Activated CD8-positive, alpha-beta T cell treated with anti-CD3 and anti-CD28 coated beads, Interleukin-2, amount 10 ng/mL, durations not matched to agents 7 days and 5 days (primary cell): ENCODE data around the gene LCE6A. TPM values are rescaled to one million over a fixed set of nuclear protein-coding genes. Genes with fewer than 3 reads are reported as not detected.
A peak's percentile ranks its signal among the peaks of the same experiment; 100 is the strongest.

Source experiments
- ATAC-seq: fragments of 150-1000 bp; cut with Tn5 transposase; one replicate; pipeline ENCODE4 v1.10.0; 2021; ENCODE audit warnings: moderate library complexity
- CTCF ChIA-PET: fragments of 350-600 bp; sonication (Branson Sonifier 250); formaldehyde crosslinking; loops from one replicate; lab custom pipeline; 2021; ENCODE audit warnings: antibody characterized with exemption; lab: Charles Lee
- POLR2A ChIA-PET: fragments of 350-600 bp; sonication (Branson Sonifier 250); formaldehyde crosslinking; loops from one replicate; lab custom pipeline; 2021; ENCODE audit warnings: antibody characterized with exemption; lab: Charles Lee
- DNase-seq: peaks from one replicate; pipeline ENCODE4 v3.0.0-alpha.2; 2020
- H3K27ac Mint-ChIP-seq: one replicate; pipeline ENCODE4 v1.8.0; 2021; ENCODE audit warnings: mild to moderate bottlenecking, mixed read lengths
- H3K27me3 Mint-ChIP-seq: one replicate; pipeline ENCODE4 v1.8.0; 2021; ENCODE audit warnings: low read depth, mixed read lengths
- H3K36me3 Mint-ChIP-seq: one replicate; pipeline ENCODE4 v1.8.0; 2021; ENCODE audit warnings: low read depth, mixed read lengths
- H3K4me1 Mint-ChIP-seq: one replicate; pipeline ENCODE4 v1.8.0; 2021; ENCODE audit warnings: low read depth, mixed read lengths
- H3K4me3 Mint-ChIP-seq: one replicate; pipeline ENCODE4 v1.8.0; 2021; ENCODE audit warnings: mild to moderate bottlenecking, mixed read lengths
- H3K9me3 Mint-ChIP-seq: one replicate; pipeline ENCODE4 v1.8.0; 2022; ENCODE audit warnings: mixed read lengths; ENCODE audit not compliant: insufficient read depth
- total RNA-seq, 2 experiments: library from RNA; stranded (reverse); gene quantifications; one replicate each; pipeline ENCODE4 v1.2.3, GENCODE V29; 2021

LCE6A gene
- total RNA-seq, 2 experiments from 2014 or later = not detected

DNA sequence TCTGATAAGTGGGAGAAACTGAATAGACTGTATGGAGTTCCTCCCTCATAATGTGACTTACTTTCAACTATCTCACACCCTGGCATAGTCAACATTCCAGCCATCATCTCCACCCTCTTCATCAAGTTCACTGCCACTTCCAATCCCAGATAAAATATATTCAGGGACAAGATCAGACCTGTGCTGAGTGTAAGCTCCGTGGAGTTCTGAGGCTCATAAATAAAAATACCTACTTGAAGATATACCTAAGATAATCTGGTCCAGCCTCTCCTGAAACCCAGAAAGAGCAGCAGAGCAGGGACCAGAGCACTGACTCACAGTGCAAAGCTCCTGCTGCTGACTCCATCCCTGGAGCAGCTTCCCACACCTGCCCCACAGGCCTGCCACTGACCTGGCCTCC, 15.4 kb downstream of the LCE6A start:
- Mint-ChIP-seq H3K27me3 (no peaks in the 10 kb centered on the region), H3K4me3 (no peak overlapping the region), H3K9me3 (no peaks in the 10 kb centered on the region), H3K4me1 (no peaks in the 10 kb centered on the region), H3K36me3 (no peaks in the 10 kb centered on the region), H3K27ac (no peak overlapping the region)
- ChIA-PET POLR2A (no interaction called here), CTCF (interaction anchor here (2.0 kb wide), 1 partner anchor 12 kb away, joined by 6 read pairs; no protein-coding TSS in a partner anchor)
- ATAC-seq (no peak), DNase-seq (no peak)

DNA sequence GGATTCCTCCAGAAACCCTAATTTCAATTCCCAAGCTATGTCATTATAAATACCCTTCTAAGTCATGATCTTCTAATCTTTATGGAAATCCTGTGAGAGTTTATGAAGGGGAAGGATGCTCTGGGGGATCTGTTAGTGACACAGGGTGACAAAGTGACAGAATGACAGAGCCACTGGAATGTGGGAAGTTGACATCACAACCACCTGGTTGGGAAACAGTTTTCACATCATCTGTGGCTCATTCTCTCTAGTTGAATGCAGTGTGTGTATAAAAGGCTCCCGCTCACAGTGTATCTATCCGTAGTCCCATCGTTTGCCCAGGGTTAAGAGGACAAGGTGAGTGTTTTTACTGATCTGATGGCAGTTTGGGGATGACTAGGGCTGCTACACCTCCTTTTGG, 17.0 kb downstream of the LCE6A start, which contains the start of gene LCE7A:
Gene LCE7A (plus strand): TSS at position 301 of the 400 bp plus-strand sequence. CDS start 702 bp downstream, outside the sequence.
- no peaks in the 10 kb centered on the region for H3K9me3 Mint-ChIP-seq
- ChIA-PET CTCF (interaction anchor here (2.0 kb wide), 1 partner anchor 11 kb away, joined by 6 read pairs; no protein-coding TSS in a partner anchor), POLR2A (no interaction called here)

DNA sequence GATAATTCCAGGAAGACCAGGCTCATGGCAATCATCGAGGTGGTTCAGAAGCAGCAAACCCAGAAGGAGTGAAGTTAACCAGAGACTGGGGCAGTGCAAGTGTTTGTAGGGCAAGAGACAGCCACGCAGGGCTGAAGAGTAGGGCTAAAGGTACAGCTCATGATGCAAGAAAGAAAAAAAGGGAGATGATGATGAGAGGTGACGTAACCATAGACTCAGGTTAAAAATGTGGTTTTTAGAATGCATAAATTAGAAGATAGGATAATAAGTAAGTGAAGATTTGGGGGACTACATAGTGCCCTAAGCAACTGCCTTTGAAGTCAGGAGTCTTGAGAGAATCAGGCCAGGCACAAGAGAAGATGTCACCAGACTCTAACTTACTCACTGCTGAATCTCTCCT, 17.5 kb downstream of the LCE6A start:
- ChIA-PET CTCF (interaction anchor here (2.0 kb wide), 1 partner anchor 10 kb away, joined by 6 read pairs; no protein-coding TSS in a partner anchor), POLR2A (no interaction called here)
- DNase-seq (no peak), ATAC-seq (no peak)
- Mint-ChIP-seq H3K9me3 (no peaks in the 10 kb centered on the region), H3K27ac (no peak overlapping the region), H3K27me3 (peaks cover 2% of the 10 kb centered on the region), H3K4me3 (no peak overlapping the region), H3K4me1 (no peaks in the 10 kb centered on the region), H3K36me3 (no peaks in the 10 kb centered on the region)

More for the DNA sequence above, 17.0 kb downstream of the LCE6A start, which contains the start of gene LCE7A:
- H3K4me1 Mint-ChIP-seq = no peaks in the 10 kb centered on the region
- H3K4me3 Mint-ChIP-seq = no peak within 1 kb of the TSS
- H3K27ac Mint-ChIP-seq = no peak within 1 kb of the TSS
- ATAC-seq (no peak), DNase-seq (no peak)
- H3K27me3 Mint-ChIP-seq = peaks cover 2% of the 10 kb centered on the region
- H3K36me3 Mint-ChIP-seq = no peaks in the 10 kb centered on the region

DNA sequence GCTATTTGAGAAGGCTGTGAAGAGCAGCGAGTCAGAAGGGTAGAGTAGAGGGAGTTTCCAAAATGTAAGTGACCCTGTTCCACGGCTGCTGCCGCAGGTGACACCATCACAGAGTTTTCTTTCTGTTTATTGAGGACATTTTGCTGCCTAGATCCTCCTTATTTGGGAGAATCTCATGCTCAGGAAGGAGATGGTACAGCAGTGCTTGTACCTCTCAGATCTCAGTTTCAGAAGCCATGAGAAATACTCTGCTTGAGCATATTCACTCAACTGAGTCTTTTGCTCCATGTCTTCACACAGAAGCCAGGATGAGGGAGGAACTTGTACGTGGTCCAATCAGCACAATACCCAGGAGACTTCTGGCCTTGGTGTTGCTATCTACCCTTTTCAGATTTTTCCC, 18.7 kb downstream of the LCE6A start:
- ATAC-seq = no peak
- no peaks in the 10 kb centered on the region for H3K4me1 Mint-ChIP-seq
- no peaks in the 10 kb centered on the region for H3K9me3 Mint-ChIP-seq
- CTCF ChIA-PET = interaction anchor here (1.2 kb wide), 1 partner anchor 9 kb away, joined by 7 read pairs; no protein-coding TSS in a partner anchor
- POLR2A ChIA-PET = no interaction called here
- DNase-seq = no peak
- no peaks in the 10 kb centered on the region for H3K36me3 Mint-ChIP-seq
- no peak overlapping the region for H3K27ac Mint-ChIP-seq
- no peak overlapping the region for H3K4me3 Mint-ChIP-seq
- H3K27me3 Mint-ChIP-seq = peaks cover 2% of the 10 kb centered on the region

DNA sequence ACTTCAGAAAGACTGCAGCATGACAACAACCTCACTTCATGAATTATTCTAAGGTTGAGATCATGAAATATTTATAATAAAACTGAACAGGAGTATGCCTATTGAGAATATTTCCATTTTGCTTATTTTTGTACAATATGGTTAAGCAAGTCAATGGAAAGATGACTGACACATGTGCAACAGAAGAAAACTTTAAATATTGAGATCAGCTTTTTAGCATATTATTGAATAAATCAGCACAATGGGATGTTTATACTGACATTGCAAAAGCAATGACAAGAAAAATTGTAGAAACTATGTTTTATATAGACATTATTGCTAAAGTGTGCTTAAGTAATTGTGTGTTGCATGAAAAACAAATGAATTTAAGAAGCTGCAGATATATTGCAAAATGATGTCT, 21.8 kb downstream of the LCE6A start:
- DNase-seq = no peak
- no peak overlapping the region for H3K27ac Mint-ChIP-seq
- no peak for ATAC-seq
- CTCF ChIA-PET = no interaction called here
- POLR2A ChIA-PET = no interaction called here
- no peak overlapping the region for H3K4me3 Mint-ChIP-seq
- peaks cover 2% of the 10 kb centered on the region for H3K27me3 Mint-ChIP-seq
- H3K4me1 Mint-ChIP-seq = no peaks in the 10 kb centered on the region
- no peaks in the 10 kb centered on the region for H3K36me3 Mint-ChIP-seq
- no peaks in the 10 kb centered on the region for H3K9me3 Mint-ChIP-seq

DNA sequence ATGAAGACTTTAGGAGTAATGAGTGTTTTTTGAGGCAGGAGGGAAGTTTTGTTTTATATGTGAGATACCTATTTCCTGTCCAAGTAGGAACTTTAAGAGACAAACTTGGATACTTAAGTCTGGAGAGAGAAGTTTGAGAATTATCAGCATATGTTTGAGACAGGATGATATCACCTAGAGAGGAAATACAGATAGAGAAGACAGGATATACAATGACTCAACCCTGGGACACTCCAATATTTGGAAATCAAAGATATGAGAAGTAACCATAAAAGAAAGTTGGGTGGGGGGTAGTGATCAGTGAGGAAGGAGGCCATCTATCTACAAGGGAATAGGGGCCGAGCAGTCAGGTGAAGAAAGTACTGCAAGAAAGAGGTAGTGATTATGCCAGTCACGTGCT, 23.7 kb downstream of the LCE6A start:
- CTCF ChIA-PET = no interaction called here
- DNase-seq = no peak
- POLR2A ChIA-PET = no interaction called here
- Mint-ChIP-seq H3K4me3 (no peak overlapping the region), H3K27ac (no peak overlapping the region), H3K4me1 (no peaks in the 10 kb centered on the region), H3K36me3 (no peaks in the 10 kb centered on the region), H3K27me3 (peaks cover 2% of the 10 kb centered on the region), H3K9me3 (no peaks in the 10 kb centered on the region)
- ATAC-seq = no peak

DNA sequence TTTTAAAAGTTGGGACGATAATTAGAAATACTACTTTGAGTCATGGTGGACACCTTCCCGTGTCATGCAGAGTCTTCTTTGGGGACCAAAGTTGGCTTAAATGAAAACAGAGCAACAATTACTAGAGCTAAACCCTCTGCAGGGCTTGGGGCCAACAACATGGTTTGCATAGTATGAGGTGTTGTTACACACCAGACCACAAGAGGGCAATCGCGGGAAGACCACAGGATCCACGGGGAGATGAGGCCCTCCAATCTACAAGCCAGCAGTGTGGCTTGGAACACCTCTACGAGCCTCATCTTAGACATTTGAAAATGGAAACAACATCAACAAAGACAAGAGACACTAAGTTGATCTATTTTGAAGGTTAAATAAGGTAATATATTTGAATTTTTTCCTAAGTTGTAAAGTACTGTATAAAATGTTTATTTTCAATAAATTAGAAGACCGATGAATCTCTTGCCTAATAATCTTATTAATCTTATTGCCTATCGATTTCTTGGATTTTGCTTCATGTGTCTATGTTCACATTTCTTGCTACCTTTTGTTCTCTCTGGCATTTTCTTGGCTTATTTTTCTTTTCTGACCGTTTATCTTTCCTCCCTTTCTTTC, 27.3 kb downstream of the LCE6A start:
- Mint-ChIP-seq H3K27ac (no peak overlapping the region), H3K4me1 (no peaks in the 10 kb centered on the region), H3K36me3 (no peaks in the 10 kb centered on the region), H3K27me3 (no peaks in the 10 kb centered on the region), H3K4me3 (no peak overlapping the region), H3K9me3 (no peaks in the 10 kb centered on the region)
- POLR2A ChIA-PET = no interaction called here
- CTCF ChIA-PET = interaction anchor here (0.7 to 2.4 kb wide), 10 partner anchors 8 to 364 kb away, joined by 3 to 11 read pairs (median 6); partner anchors contain the start of genes LCE7A and SMCP
- DNase-seq = peak; percentile 71
- peak; percentile 80 for ATAC-seq

DNA sequence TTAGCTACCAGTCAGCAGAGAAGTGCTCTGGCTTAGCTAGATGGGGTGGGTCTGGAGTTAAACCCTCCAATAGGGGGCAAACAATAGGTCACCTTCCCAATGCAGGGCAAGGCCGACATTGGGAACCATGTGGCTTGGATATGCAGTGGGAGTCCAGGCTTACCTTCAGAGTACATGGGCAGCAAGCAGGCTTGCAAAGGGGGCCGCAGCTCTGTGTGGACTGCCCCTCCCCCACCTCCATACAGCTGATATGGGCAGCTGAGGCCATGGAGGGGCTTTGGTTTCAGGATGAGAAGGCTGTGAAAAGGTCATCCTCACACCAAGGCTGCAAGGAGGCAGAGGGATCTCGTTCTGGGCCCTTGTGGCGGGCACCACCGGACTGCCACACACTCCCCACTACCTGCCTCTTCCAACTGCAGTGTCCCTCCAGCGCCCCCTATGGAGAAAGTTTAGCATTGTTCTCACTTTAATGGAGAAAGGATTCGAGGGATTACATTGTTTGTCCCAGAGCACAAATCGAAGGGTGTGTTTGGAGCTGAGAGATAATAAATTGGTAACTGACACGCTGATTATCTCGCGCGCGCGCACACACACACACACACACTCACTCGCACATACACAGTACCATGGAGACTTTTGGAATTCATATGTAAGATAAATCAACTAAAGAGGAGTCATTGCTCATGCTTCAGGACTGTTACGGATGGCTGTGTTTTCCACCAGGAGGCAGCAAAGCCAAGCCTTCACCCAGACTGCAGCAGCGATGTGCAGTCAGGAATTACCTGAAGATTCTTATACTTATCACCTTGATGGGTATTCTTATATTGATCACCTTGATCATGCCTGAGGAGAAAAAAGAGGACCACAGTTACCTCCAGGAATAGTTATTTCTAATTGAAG, 28.4 kb downstream of the LCE6A start:
- no peaks in the 10 kb centered on the region for H3K9me3 Mint-ChIP-seq
- H3K36me3 Mint-ChIP-seq = no peaks in the 10 kb centered on the region
- ChIA-PET POLR2A (no interaction called here), CTCF (interaction anchor here (0.7 to 2.4 kb wide), 10 partner anchors 8 to 363 kb away, joined by 3 to 11 read pairs (median 6); partner anchors contain the start of gene LCE7A)
- H3K27me3 Mint-ChIP-seq = peaks cover 5% of the 10 kb centered on the region
- no peak overlapping the region for H3K27ac Mint-ChIP-seq
- H3K4me1 Mint-ChIP-seq = no peaks in the 10 kb centered on the region
- DNase-seq (no peak), ATAC-seq (no peak)
- H3K4me3 Mint-ChIP-seq = no peak overlapping the region

DNA sequence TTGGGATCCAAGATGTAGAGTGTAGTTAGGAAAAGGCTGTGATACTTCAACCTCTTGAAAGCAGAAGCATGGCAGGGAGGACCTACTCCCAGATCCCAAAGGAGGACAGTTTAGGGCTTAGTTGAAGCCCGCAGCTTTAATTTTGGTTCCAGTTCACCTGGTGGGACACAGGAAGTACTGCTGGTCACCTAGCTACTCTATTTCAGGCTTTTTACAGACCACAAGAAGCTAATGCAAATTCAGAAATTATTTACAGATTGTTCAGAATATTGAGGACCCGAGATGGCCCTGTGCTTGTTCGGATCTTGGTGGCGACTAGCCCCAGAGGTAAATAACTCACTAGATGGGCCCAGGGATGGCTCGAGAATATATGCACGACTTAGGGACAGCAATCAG, 29.1 kb downstream of the LCE6A start:
- Mint-ChIP-seq H3K27ac (no peak overlapping the region), H3K9me3 (no peaks in the 10 kb centered on the region), H3K4me1 (no peaks in the 10 kb centered on the region), H3K36me3 (no peaks in the 10 kb centered on the region), H3K4me3 (no peak overlapping the region), H3K27me3 (peaks cover 5% of the 10 kb centered on the region)
- ATAC-seq = no peak
- no peak for DNase-seq
- POLR2A ChIA-PET = no interaction called here
- CTCF ChIA-PET = interaction anchor here (0.7 to 2.4 kb wide), 2 partner anchors 54 to 356 kb away, joined by 3 to 11 read pairs; no protein-coding TSS in a partner anchor

DNA sequence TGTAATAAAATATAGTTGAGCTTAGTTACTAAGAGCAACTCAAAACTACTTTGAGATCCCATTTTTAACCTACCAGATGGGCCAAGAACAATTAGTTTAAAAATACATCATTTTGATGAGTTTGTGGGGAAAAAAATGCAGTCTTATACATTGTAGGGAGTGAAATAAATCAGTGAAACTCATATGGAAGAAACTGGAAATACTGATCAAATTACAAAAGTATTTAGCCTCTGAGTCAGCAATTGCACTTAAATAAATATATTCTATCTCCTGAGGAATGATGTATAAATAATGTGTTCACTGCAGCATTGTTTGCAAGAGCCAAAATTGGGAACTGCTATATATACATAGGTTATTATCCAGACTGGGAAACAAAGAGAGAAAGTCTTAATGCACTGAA, 30.8 kb downstream of the LCE6A start:
- ATAC-seq (no peak), DNase-seq (no peak)
- CTCF ChIA-PET = no interaction called here
- POLR2A ChIA-PET = no interaction called here
- no peaks in the 10 kb centered on the region for H3K36me3 Mint-ChIP-seq
- no peaks in the 10 kb centered on the region for H3K9me3 Mint-ChIP-seq
- no peaks in the 10 kb centered on the region for H3K4me1 Mint-ChIP-seq
- H3K27me3 Mint-ChIP-seq = peaks cover 5% of the 10 kb centered on the region
- H3K4me3 Mint-ChIP-seq = no peak overlapping the region
- H3K27ac Mint-ChIP-seq = no peak overlapping the region

DNA sequence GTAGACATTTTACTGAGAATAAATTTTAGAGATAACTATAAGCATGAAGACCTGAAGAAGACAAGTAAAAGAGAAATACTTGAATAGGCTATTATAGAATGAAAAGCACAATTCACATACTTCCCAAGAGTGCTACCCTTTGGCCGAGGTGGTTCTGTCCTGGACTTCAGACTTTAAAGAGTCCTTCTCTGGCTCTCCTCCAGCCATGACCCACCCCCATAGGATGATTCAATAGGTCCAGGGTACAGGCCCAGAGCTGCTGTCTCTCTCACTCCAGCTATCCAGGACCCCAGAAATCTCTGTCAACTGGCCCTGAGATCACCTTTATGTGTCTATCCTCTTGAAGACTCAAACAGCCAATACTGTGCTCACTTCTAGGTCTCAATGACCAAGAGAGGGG, 34.2 kb downstream of the LCE6A start:
- no peak overlapping the region for H3K4me3 Mint-ChIP-seq
- POLR2A ChIA-PET = no interaction called here
- no peaks in the 10 kb centered on the region for H3K9me3 Mint-ChIP-seq
- H3K4me1 Mint-ChIP-seq = no peaks in the 10 kb centered on the region
- CTCF ChIA-PET = no interaction called here
- H3K27ac Mint-ChIP-seq = no peak overlapping the region
- ATAC-seq (no peak), DNase-seq (no peak)
- peaks cover 5% of the 10 kb centered on the region for H3K27me3 Mint-ChIP-seq
- no peaks in the 10 kb centered on the region for H3K36me3 Mint-ChIP-seq

DNA sequence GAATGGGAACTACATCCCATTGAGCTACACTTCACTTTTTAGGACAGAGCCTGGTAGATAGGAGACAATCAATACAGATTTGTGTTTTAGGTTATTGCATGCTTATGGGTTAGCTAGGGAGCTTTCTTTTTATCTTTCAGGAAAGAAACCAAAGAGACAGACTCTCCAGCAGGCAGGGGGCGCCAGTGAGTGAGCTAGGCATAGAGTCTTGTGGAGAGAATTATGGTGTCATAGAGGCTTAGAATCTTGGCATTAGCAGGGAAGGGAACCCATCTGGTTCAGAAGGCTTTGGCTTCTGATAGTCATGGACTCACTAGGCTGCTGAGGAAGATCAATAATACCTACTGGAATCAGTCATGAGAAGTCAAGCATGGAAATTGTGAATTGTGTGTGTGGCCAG, 35.4 kb downstream of the LCE6A start, which contains the start of gene SMCP:
Gene SMCP (plus strand): TSS at position 281 of the 400 bp plus-strand sequence. CDS start 6,101 bp downstream, outside the sequence.
- Mint-ChIP-seq H3K27ac (no peak within 1 kb of the TSS), H3K4me1 (no peaks in the 10 kb centered on the region), H3K4me3 (no peak within 1 kb of the TSS), H3K9me3 (no peaks in the 10 kb centered on the region), H3K27me3 (peaks cover 5% of the 10 kb centered on the region), H3K36me3 (no peaks in the 10 kb centered on the region)
- POLR2A ChIA-PET = no interaction called here
- ATAC-seq (no peak), DNase-seq (no peak)
- CTCF ChIA-PET = interaction anchor here (1.0 to 1.7 kb wide), 4 partner anchors 7 to 344 kb away, joined by 3 to 4 read pairs (median 3); no protein-coding TSS in a partner anchor
